Mucosa of descending colon (tissue), 3 donors: ENCODE data around the gene MIGA1. TPM values are rescaled to one million over a fixed set of nuclear protein-coding genes. Genes with fewer than 3 reads are reported as not detected.
"Not testable (repeated sequence)": the region's sequence is repeated elsewhere in the genome, so short reads cannot be mapped to it uniquely, and the experiment has no call there.

Experiments
- ATAC-seq: fragments of 200-7000 bp; cut with Tn5 transposase; one replicate; pipeline ENCODE4 v1.9.1; 2020; ENCODE audit warnings: mild to moderate bottlenecking, moderate library complexity
- DNase-seq, 3 donors: peaks; one replicate each; pipeline ENCODE4 v3.0.0-alpha.2; 2020
- H3K36me3 ChIP-seq: fragments of 200-600 bp; one replicate; pipeline ENCODE4 v1.8.0; 2021; ENCODE audit warnings: low read depth, mild to moderate bottlenecking
- H3K4me1 ChIP-seq: fragments of 200-600 bp; one replicate; pipeline ENCODE4 v1.8.0; 2021; ENCODE audit warnings: low read depth, mild to moderate bottlenecking
- H3K4me3 ChIP-seq: fragments of 200-600 bp; one replicate; pipeline ENCODE4 v1.8.0; 2021; ENCODE audit warnings: mild to moderate bottlenecking
- H3K9me3 ChIP-seq: fragments of 200-600 bp; one replicate; pipeline ENCODE4 v1.8.0; 2021; ENCODE audit warnings: mild to moderate bottlenecking
- CTCF ChIP-seq: fragments of 200-600 bp; IDR thresholded peaks from one replicate; pipeline ENCODE4 v1.8.0; 2022; ENCODE audit warnings: antibody characterized with exemption, mild to moderate bottlenecking
- intact Hi-C, 2 donors: fragments of 100-400 bp; cut with DNase I in 1 of 2; cut with micrococcal nuclease in 1 of 2; formaldehyde crosslinking; loops; one replicate each; pipeline versions ENCODE4 v1.11.0 to v1.11.1; 2022; cut with DNase I, micrococcal nuclease
- total RNA-seq, 3 donors: library from RNA; stranded (reverse); fragmentation: NEBNext Ultra II Directional in 2 of 3; extraction: Animal tissue kit (Norgen Biotek cat#: 25700) in 2 of 3; gene quantifications; one replicate each; pipeline versions ENCODE4 v1.2.1 to v1.2.4, GENCODE V29; 2021 to 2023
- donor health status: DM: no; HTN: no; CAD: no; lungs with moderate emphysema.
- donor health status: DM: no; HTN: no; CAD: no.
- donor health status: DM: no; HTN: yes; CAD: no.

MIGA1 gene
- total RNA-seq, 3 donors from 2014 or later, result 13.2 to 21.1 (median 18.5) TPM

- Histone ChIP-seq H3K4me1 (no peaks in the 10 kb centered on the region), H3K4me3 (no peak overlapping the region), H3K9me3 (no peaks in the 10 kb centered on the region), H3K36me3 (no peaks in the 10 kb centered on the region)
- intact Hi-C loops, result no loop called here
- ATAC-seq (no peak), DNase-seq (no peak)
- TF ChIP-seq CTCF, result no peak
Observed at GRCh38 chr1:77744576-77744975, 34.9 kb upstream of the MIGA1 start.

- H3K4me1 ChIP-seq, H3K36me3 ChIP-seq, DNase-seq, ATAC-seq, intact Hi-C loops, H3K4me3 ChIP-seq, H3K9me3 ChIP-seq: not testable (repeated sequence)
Observed at GRCh38 chr1:77749489-77749888, 30.0 kb upstream of the MIGA1 start.

- no peak for TF ChIP-seq CTCF
- no peak overlapping the region for H3K4me3 ChIP-seq
- no peaks in the 10 kb centered on the region for H3K36me3 ChIP-seq
- DNase-seq, result no peak
- ATAC-seq, result no peak
- peaks cover 13% of the 10 kb centered on the region for H3K4me1 ChIP-seq
- intact Hi-C loops, result no loop called here
- H3K9me3 ChIP-seq, result no peaks in the 10 kb centered on the region
Observed at GRCh38 chr1:77756052-77756754, 23.2 kb upstream of the MIGA1 start.

- no peak for TF ChIP-seq CTCF
- H3K4me3 ChIP-seq, result no peak overlapping the region
- intact Hi-C loops, result no loop called here
Observed at GRCh38 chr1:77757066-77757584, 22.3 kb upstream of the MIGA1 start.

GRCh38 chr1:77757603-77758002 is 21.8 kb upstream of the MIGA1 start:
- H3K9me3 ChIP-seq, result no peaks in the 10 kb centered on the region
- DNase-seq, result no peak
- TF ChIP-seq CTCF, result no peak
- intact Hi-C loops, result no loop called here
- no peak overlapping the region for H3K4me3 ChIP-seq
- no peak for ATAC-seq
- H3K4me1 ChIP-seq, result peaks cover 11% of the 10 kb centered on the region
- H3K36me3 ChIP-seq, result no peaks in the 10 kb centered on the region

More at GRCh38 chr1:77757066-77757584, 22.3 kb upstream of the MIGA1 start:
- no peaks in the 10 kb centered on the region for H3K9me3 ChIP-seq
- DNase-seq (no peak), ATAC-seq (no peak)
- no peaks in the 10 kb centered on the region for H3K36me3 ChIP-seq
- H3K4me1 ChIP-seq, result peaks cover 11% of the 10 kb centered on the region
